K562 (cell line): Measurements from ENCODE around the gene ARL6IP4. TPM values are rescaled to one million over a fixed set of nuclear protein-coding genes. Genes with fewer than 3 reads are reported as not detected.

Source experiments
- ATF7 ChIP-seq: fragments of 450-650 bp; IDR thresholded peaks from 2 replicates; pipeline ENCODE4 v1.7.1; 2014; ENCODE audit warnings: mild to moderate bottlenecking, moderate library complexity
- ELF1 ChIP-seq: fragments of 200-800 bp; sonication (Bioruptor generic); IDR thresholded peaks from 2 replicates; pipeline ENCODE4 v1.6.1; 2016; ENCODE audit warnings: missing genetic modification characterization, missing compliant biosample characterization
- FOXK1 ChIP-seq: sonication (generic); formaldehyde crosslinking; IDR thresholded peaks from 2 replicates; pipeline ENCODE4 v1.8.0; 2022; ENCODE audit warnings: missing genetic modification reagents, mild to moderate bottlenecking, borderline replicate concordance
- GABPA ChIP-seq: fragments of 200-800 bp; sonication (Bioruptor generic); conservative IDR thresholded peaks from 2 replicates; pipeline ENCODE4 v1.6.1; 2016; ENCODE audit warnings: low read depth, missing genetic modification characterization, missing compliant biosample characterization
- HEY1 ChIP-seq: fragments of 250-450 bp; sonication (Bioruptor Pico); IDR thresholded peaks from 2 replicates; pipeline ENCODE4 v1.5.0; 2020; ENCODE audit warnings: mild to moderate bottlenecking, moderate library complexity, borderline replicate concordance
- KAT7 ChIP-seq: sonication (generic); formaldehyde crosslinking; IDR thresholded peaks from 2 replicates; pipeline ENCODE4 v1.8.0; 2022; ENCODE audit warnings: missing genetic modification reagents, mild to moderate bottlenecking, borderline replicate concordance
- MAFK ChIP-seq: IDR thresholded peaks from 2 replicates; pipeline ENCODE4 v1.6.1; 2011; ENCODE audit warnings: low read length, improper control_type of control experiment
- MAX ChIP-seq: sonication (generic); formaldehyde crosslinking; IDR thresholded peaks from 2 replicates; pipeline ENCODE4 v1.9.0; 2022; ENCODE audit warnings: mild to moderate bottlenecking, missing genetic modification reagents
- MTA1 ChIP-seq: fragments of 450-650 bp; IDR thresholded peaks from 2 replicates; pipeline ENCODE4 v1.6.1; 2017; ENCODE audit warnings: borderline replicate concordance
- POLR2A ChIP-seq: fragments of 450-650 bp; conservative IDR thresholded peaks from 2 replicates; pipeline ENCODE4 v1.6.1; 2016
- POLR2G ChIP-seq: fragments of 200-400 bp; formaldehyde crosslinking; IDR thresholded peaks from 2 replicates; pipeline ENCODE4 v1.6.1; 2017; ENCODE audit warnings: low read depth, mild to moderate bottlenecking, antibody characterized with exemption, low read length, moderate library complexity
- ZFX ChIP-seq: sonication (generic); formaldehyde crosslinking; IDR thresholded peaks from 2 replicates; pipeline ENCODE4 v1.8.0; 2022; ENCODE audit warnings: mild to moderate bottlenecking, missing genetic modification reagents, moderate library complexity
- polyA plus RNA-seq, 8 experiments: library from polyadenylated mRNA; depleted of rRNA in 4 of 8; stranded (reverse) in 5 of 8; unstranded in 3 of 8; fragments of >200 nt; fragmentation: Nextera tagmentation in 2 of 8; fragmentation: Illumina TruSeq in 1 of 8; extraction: Ambion mirVana in 2 of 8; extraction: Trizol in 1 of 8; gene quantifications; 2 replicates each; pipeline versions ENCODE4 v1.2.1 to v1.2.3, GENCODE V29; 2011 to 2014; ENCODE audit warnings: inconsistent platforms in 1 of 8, missing spikeins in 1 of 8
- total RNA-seq, 7 experiments: library from RNA; depleted of rRNA in 6 of 7; stranded (reverse); fragments of >200 nt in 6 of 7; fragmentation: Illumina TruSeq in 2 of 7; extraction: Trizol in 2 of 7; gene quantifications; 2 replicates each; pipeline versions ENCODE4 v1.2.1 to v1.2.3, GENCODE V29; 2011 to 2021; ENCODE audit warnings: low replicate concordance in 1 of 7
- TF ChIP-seq, protein P1 (sequence below): fragments of 200-800 bp; sonication (Bioruptor generic); IDR thresholded peaks from 2 replicates; pipeline ENCODE4 v1.6.1; 2017; ENCODE audit warnings: missing genetic modification characterization, missing compliant biosample characterization
- TF ChIP-seq, protein P2 (sequence below): fragments of 450-650 bp; IDR thresholded peaks from 2 replicates; pipeline ENCODE4 v1.6.1; 2016; ENCODE audit warnings: antibody characterized with exemption
- TF ChIP-seq, protein P3 (sequence below): fragments of 450-650 bp; formaldehyde crosslinking; IDR thresholded peaks from 2 replicates; pipeline ENCODE4 v1.4.0; 2020; ENCODE audit warnings: mild to moderate bottlenecking, moderate library complexity

Gene ARL6IP4
- total and polyA plus RNA-seq, 9 of the 15 experiments (the other 6 are each of a cell fraction or from before 2014, with no cell fraction given), result 2.4 to 255 (median 151) TPM

- 0 out of 2 replicates have a peak, but pooled peaks have one; percentile 51 for TF ChIP-seq KAT7 (CRISPR knock-in tag)
- 0 out of 2 replicates have a peak, but pooled peaks have one; percentile 44 for TF ChIP-seq FOXK1 (CRISPR knock-in tag)
- no peak for TF ChIP-seq MAFK
- TF ChIP-seq ELF1, result peak; percentile 70
- TF ChIP-seq MTA1, result no peak
- TF ChIP-seq POLR2A, result peak; percentile 36; the same call in 1 of the 2 replicates
- 0 out of 2 replicates have a peak, but pooled peaks have one; percentile 4 for TF ChIP-seq ATF7
- TF ChIP-seq, protein P1, sequence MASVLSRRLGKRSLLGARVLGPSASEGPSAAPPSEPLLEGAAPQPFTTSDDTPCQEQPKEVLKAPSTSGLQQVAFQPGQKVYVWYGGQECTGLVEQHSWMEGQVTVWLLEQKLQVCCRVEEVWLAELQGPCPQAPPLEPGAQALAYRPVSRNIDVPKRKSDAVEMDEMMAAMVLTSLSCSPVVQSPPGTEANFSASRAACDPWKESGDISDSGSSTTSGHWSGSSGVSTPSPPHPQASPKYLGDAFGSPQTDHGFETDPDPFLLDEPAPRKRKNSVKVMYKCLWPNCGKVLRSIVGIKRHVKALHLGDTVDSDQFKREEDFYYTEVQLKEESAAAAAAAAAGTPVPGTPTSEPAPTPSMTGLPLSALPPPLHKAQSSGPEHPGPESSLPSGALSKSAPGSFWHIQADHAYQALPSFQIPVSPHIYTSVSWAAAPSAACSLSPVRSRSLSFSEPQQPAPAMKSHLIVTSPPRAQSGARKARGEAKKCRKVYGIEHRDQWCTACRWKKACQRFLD (CRISPR knock-in tag), result 0 out of 2 replicates have a peak, but pooled peaks have one; percentile 11
- peak; percentile 19; the same call in 1 of the 2 replicates for TF ChIP-seq MAX (CRISPR knock-in tag)
- TF ChIP-seq POLR2G, result peak; percentile 72
- TF ChIP-seq, protein P2, sequence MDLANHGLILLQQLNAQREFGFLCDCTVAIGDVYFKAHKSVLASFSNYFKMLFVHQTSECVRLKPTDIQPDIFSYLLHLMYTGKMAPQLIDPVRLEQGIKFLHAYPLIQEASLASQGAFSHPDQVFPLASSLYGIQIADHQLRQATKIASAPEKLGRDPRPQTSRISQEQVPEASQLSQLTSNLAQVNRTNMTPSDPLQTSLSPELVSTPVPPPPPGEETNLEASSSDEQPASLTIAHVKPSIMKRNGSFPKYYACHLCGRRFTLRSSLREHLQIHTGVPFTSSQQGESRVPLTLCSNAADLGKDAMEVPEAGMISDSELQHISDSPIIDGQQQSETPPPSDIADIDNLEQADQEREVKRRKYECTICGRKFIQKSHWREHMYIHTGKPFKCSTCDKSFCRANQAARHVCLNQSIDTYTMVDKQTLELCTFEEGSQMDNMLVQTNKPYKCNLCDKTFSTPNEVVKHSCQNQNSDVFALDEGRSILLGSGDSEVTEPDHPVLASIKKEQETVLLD, result no peak
- TF ChIP-seq, protein P3, sequence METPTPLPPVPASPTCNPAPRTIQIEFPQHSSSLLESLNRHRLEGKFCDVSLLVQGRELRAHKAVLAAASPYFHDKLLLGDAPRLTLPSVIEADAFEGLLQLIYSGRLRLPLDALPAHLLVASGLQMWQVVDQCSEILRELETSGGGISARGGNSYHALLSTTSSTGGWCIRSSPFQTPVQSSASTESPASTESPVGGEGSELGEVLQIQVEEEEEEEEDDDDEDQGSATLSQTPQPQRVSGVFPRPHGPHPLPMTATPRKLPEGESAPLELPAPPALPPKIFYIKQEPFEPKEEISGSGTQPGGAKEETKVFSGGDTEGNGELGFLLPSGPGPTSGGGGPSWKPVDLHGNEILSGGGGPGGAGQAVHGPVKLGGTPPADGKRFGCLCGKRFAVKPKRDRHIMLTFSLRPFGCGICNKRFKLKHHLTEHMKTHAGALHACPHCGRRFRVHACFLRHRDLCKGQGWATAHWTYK (CRISPR knock-in tag), result 0 out of 2 replicates have a peak, but pooled peaks have one; percentile 17
- TF ChIP-seq GABPA (tag), result peak; percentile 42
- TF ChIP-seq HEY1 (CRISPR knock-in tag), result no peak
- TF ChIP-seq ZFX (CRISPR knock-in tag), result peak; percentile 56
These were observed 4.3 kb downstream of the ARL6IP4 start (continued) for GRCh38 chr12:122984612-122985337.
